ENCODE results near the gene ZBTB22.

The ZBTB22 gene

DNA sequence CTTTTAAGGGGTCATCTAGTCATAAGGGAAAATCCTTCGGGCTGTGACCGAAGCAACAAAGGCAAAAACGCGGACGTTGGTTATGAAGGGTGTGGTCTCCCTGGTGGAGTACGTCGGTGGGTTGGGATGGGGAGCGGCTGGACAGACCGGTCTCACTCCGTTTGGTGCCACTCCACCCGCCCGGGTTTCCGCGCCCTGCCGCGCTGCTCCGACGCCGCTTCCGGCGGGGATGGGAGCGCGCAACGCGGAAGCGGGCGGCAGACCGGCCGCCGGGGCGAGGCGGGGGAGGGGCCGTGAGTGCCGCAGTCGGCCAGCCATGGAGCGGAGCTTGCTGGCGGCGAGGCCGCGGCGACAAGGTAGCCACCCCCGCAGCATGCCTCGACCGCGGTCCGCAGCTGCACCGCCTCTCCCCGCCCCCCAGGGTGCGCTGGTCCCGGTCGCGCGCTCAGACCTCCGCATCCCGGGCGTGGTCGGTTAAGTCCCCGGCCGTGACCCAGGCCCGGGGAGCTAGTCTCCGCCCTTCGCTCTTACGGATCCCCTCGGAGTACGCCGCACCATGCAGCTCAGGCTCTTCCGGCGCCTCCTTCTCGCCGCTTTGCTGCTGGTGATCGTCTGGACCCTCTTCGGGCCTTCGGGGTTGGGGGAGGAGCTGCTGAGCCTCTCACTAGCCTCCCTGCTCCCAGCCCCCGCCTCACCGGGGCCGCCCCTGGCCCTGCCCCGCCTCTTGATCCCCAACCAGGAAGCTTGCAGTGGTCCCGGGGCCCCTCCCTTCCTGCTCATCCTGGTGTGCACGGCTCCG, 40.5 kb downstream of the ZBTB22 start, which contains the start of gene B3GALT4:
B3GALT4 (plus strand) TSS at position 260 of the 799 bp plus-strand sequence; CDS start at position 557, 297 bp downstream.
- peak within 1 kb of the TSS; percentile 57 for H3K4me3 ChIP-seq (ENCODE audit: low read depth, low read length)
- TF ChIP-seq CTCF (IDR thresholded peaks at IDR 0.05; ENCODE audit: borderline replicate concordance, insufficient read depth, low read depth, low read length) = peak; percentile 58

DNA sequence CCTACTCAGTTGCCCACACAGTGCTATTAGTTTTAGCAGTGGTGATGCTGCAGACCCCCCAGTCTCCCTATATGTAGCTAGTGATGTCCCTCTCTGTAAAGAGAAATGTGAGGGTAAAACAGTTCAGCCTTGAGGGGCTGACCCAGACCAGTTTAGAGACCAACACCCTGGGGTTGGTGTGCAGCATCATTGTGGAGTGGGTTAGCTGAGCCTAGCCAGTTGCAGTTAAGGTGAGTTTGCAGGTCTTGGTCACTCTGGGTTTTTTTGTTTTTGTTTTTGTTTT, 41.0 kb downstream of the ZBTB22 start:
- H3K4me3 ChIP-seq (ENCODE audit: low read depth, low read length) = peak overlapping the region; percentile 57
- no peak for TF ChIP-seq CTCF (IDR thresholded peaks at IDR 0.05; ENCODE audit: borderline replicate concordance, insufficient read depth, low read depth, low read length)

GRCh38 chr6:33275795-33276580, 41.6 kb downstream of the ZBTB22 start:
- peak overlapping the region; percentile 57 for H3K4me3 ChIP-seq (ENCODE audit: low read depth, low read length)

GRCh38 chr6:33273924-33274902, 43.3 kb downstream of the ZBTB22 start:
- peak overlapping the region; percentile 18 for H3K4me3 ChIP-seq (ENCODE audit: low read depth, low read length)
- TF ChIP-seq CTCF (IDR thresholded peaks at IDR 0.05; ENCODE audit: borderline replicate concordance, insufficient read depth, low read depth, low read length) = no peak

DNA sequence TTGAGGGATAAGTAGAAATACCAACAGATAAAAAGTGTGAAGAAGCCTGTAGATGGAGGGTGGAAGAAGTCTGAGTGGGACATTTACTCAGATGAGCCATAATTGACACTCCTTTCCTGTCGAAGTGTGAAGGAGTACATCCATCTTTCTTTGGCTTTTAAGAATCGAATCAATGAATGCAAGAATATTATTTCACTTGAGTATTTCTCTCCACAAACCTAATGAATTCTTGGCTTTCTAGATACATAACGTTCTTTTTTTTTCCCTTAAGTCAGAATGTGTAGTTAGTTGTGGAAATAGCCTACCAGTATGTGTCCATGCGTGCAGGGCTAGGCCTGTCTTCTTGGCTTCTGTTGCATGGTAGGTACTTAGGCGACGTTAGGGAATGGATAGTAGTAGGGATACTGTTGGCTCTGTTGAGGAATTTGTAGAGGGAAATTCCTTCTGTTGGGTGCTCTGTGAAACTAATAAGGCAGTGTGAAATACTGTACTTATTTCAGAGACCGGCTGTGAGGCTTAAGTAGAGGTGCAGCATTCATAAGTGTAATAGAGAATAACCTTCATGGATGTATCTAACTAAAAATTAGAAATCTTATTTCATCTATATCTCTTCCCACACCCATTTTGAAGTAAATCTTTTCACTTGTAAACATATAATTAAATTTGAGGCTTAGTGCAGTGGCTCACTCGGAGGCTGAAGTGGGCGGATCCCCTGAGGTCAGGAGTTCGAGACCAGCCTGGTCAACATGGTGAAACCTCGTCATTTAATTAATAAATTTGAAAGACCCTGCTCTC, 44.2 kb downstream of the ZBTB22 start:
- TF ChIP-seq CTCF (IDR thresholded peaks at IDR 0.05; ENCODE audit: borderline replicate concordance, insufficient read depth, low read depth, low read length) = no peak
- H3K4me3 ChIP-seq (ENCODE audit: low read depth, low read length) = peak overlapping the region; percentile 61

GRCh38 chr6:33272275-33273128, 45.0 kb downstream of the ZBTB22 start:
- H3K4me3 ChIP-seq (ENCODE audit: low read depth, low read length) = peak overlapping the region; percentile 61
- TF ChIP-seq CTCF (IDR thresholded peaks at IDR 0.05; ENCODE audit: borderline replicate concordance, insufficient read depth, low read depth, low read length) = no peak
